ENCODE data around the gene PHF12.
A peak's percentile ranks its signal among the peaks of the same experiment; 100 is the strongest.

The PHF12 gene

DNA sequence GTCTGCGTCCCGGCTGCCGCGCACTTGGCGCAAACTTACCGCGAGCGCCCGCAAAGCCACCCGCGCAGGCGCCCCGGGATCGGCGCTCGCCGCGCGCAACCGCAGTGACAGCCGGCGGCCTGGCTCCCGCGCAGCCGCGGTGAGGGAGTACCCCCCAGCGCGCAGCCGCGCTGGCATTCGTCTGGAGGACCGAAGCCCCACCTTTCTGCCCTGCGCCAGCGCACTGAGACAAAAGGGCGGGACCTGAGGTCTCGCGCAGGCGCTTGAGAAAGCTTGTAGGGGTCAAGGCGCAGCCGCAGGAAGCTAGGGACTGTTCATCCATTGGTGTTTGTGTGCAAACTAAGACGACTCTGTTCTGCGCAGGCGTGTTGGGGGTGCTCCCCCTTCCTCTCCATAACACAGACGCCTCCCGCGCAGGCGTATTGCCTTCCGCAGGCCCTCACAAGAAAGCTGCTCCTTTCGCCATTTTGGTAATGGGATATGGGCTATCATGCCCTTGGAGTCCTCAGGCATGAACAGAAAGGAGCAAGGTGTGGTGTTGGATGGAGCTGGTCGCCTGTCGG lies at the start of gene PHF12:
PHF12 (minus strand) TSS at position 91 of the 563 bp plus-strand sequence. CDS start 558 bp downstream, outside the sequence.
- peak; percentile 100 for DNase-seq

DNA sequence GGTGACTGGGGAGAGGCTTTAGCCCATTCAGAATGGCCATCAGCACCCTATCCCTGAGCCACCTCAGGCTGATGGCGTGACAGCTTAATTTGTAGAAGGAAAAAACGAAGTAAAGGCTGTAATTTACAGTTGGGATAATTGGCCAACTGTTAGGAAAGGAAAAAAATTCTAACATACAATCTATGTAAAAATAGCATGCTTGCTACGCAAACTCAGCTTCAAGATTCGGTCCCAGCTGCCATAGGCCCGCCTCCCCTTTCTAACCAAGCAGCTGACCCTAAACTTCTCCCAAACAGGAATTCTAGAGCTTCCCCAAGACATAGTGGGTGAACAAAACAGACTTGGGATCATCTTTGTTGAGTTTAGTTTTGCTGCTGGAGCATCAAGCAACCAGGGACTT lies 49.7 kb upstream of the PHF12 start:
- DNase-seq, result no peak

GRCh38 chr17:28999206-28999605 lies 47.9 kb upstream of the PHF12 start:
- DNase-seq, result no peak

DNA sequence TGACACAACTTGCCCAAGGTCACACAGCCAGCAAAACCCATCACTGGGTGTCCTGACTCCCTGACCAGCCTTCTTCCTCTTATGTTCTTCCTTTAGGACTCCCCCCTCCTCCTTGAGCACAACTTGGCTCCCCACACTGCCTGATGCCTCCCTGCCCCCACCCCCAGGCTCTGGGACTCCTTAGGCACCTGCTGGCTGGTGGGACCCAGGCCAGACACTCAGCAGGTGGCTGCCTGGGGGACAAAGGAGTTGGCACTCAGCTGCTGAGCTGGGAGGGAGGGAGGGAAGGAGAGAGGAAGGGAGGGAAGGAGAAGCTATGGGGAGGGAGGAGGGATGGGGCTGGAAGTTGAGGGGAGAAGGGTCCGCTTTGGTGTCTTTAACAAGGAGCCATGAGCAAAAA lies 46.5 kb upstream of the PHF12 start:
- no peak for DNase-seq

DNA sequence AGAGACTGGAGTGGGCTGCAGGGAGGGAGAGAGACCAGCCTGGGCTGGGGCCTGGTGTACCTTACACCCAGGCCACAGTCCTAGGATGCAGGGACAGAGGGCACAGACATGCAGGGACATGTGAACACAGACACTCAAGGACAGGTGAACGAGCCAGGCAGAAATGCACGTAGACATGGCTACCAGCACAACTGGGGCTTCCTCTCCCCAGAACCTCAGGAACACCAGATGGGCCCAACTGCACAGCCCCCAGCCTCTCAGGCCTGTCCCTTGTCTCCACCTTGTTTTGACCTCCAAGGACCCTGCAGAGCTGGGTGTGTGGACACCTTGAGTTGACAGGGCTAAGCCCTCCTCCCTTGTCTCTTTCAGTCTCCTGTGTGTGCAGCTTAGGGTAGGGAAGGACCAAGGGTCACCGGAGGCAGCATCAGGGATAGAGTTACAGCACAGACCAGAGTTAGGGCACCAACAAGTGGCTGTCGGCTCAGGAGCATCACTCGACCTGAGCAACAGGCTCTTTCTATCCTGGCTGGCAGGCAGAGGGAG lies 45.3 kb upstream of the PHF12 start:
- no peak for DNase-seq

- DNase-seq, result no peak
Measured at GRCh38 chr17:28993645-28994426, 42.5 kb upstream of the PHF12 start.

DNA sequence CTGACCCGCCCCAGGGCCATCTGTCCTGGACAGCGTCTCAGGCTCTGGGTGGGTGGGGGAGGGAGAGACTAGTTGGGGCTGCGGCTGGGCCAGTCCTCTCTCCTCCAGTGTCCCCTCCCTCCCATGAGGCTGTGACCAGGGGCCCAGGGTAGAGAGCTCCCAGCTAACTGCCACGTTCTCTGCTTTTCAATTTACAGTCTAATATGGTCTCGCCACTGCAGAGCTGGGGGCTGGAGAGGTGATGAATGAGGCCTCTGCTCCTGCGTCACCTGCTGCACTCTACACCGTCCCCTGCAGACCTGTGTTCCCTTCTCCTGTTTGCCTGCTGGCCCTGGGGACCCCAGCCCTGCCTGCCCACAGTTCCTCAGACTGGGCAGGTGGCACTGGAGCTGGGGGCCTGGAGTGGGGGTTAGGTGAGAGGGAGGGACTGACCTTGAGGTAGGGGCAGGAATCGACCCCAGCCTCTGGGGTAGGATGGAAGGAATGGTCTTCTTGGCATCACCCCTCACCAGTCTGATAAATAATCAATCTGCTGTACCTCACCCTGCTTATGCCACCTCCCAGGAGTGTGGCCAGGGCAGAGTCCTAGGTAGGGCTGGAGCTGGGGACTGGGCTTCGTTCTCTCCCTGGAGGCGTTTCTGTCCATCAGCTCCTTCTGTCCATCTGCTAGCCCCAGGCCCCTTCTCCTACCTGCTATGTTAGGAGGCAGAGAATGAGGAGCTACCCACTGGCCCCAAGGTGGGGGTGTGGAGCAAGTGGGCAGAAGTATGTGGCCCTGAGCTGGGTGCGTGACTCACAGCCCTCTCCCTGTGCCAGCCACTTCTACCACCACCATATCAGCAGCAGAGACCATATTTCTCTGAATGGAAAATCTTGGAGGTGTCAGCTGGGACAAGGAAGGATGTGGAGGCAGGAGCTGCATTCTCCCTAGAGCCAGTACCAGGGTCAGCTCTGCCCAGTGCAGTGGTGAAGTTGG lies 41.6 kb upstream of the PHF12 start:
- DNase-seq, result no peak

DNA sequence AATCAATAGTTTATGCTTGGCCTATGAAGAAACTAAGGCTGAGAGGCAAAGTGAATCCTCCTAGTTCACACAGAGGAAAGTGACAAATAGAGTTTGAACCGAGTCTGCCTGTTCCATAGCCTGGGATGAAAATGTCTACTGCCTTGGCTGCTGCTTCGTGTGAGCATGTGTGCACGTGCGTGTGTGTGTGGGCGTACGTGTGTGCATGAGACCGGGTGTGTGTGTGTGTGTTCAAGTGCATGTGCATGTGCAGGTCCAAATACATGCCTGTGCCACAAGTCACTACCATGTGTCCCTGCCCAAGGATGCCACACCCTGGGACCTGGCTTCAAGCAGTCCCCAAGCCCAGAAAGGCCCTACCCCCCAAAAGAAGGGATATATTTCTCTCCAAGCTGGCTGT lies 40.9 kb upstream of the PHF12 start:
- no peak for DNase-seq

- DNase-seq, result no peak
Measured at GRCh38 chr17:28991779-28992178, 40.5 kb upstream of the PHF12 start.

- no peak for DNase-seq
Measured at GRCh38 chr17:28989028-28989427, 37.7 kb upstream of the PHF12 start.

- no peak for DNase-seq
Measured at GRCh38 chr17:28988475-28988874, 37.2 kb upstream of the PHF12 start.

- DNase-seq, result no peak
Measured at GRCh38 chr17:28986714-28987655, 35.7 kb upstream of the PHF12 start.

DNA sequence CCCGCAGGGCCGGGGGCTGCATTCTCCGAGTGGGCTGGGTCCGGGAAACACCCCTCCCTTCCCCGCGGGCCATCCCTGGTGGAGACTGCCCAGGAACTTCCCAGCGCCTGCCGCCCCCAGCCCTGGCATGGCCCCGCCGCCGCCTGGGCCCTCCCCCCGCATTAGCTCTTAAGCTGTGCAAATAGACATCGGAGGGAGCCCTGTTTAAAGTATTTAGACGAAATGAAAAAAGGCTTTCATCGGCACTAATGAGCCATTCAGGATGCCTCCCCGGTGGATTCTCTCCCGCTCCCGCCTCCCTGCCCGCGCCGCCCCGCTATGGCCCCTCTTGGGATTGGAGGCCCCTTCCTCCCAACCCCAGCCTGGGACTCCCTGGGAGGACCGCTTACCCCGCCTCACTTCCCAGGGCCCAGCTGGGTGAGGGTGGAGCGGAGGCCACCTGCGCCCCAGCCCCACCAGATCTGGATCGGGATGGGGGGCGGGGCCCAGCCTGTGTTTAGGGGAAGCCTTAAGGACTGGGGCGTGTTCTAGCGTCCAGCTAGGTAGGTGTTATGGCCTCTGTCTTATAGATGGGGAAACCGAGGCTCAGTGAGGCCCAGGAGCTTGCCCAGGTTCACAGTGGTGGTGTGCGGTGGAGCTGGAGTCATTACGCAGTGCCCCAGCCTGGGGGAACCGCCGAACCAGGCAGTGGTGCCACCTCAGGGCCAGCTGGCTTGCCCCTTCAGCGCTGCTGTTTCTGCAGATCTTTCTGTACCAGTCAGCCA lies 34.8 kb upstream of the PHF12 start:
- DNase-seq, result no peak

DNA sequence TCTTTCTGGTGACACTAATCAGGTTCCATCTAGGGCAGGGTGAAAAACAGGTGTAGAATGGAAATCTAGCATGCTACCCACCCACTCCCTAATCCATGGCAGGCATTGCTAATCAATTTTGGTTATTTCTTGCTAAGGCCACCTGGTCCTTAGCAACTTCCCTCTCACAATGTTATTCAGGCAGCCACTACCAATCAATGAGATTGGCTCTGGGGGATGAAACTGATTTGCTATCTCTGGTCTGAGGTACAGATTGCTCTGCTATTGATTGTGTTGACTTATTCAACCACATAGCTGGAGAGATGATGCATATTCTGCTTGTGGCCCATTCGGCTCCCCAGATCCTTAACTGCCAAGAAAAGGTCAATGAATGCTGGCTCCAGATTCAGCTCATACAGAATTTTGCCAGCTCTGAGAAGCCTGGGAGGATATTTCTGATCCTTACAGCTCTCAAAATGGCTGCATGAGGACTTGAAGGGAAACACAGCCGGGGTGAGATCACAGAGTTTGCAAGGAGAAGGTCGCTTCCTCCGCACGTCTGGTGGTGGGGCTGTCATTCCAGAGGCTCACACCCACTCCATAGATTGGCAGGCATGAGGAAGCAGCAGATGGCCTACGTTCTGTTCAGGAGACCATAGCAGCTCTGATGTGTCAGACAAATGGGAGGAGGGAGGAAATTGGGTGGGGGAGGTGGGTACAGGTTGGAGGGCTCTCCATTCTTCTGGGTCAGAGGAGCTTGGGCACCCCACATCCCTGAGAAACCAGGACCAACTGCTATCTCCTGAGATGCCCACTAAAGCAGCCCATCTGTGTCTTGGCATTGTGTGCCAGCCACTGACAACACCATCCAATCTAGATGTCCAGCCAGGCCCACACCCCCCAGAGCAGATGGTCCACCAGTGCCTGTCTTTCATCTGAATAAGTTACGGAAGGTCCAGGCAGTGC lies 32.2 kb upstream of the PHF12 start:
- no peak for DNase-seq

- DNase-seq, result peak; percentile 52
Measured at GRCh38 chr17:28982131-28982793, 30.9 kb upstream of the PHF12 start.

DNA sequence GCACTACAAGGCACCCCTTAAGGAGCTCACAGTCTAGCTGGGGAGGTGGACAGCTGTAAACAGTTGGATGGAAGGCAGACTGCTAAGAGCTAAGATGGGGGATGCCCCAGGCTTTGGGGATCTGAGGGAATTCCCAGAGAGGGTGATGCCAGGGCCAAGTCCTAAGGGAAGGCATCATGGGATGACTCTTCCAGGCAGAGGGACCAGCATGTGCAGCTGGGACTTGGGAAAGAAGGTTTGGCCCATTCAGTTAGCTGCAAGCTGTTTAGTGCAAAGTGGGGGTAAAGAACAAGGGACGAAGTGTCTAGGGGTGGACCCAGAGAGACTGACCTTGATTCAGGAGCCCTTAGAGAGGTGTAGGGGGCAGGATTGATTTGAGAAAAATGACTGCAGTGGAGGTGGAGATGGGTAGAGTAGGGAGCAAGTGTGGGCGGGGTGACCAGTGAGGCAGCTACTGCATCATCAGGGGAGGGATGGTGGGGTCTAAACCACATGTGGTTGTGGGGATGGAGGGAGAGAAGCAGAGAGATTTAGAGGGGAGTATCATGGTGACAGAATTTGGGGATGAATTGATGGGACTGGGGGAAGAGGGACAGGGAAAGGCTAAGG lies 27.1 kb upstream of the PHF12 start:
- DNase-seq, result no peak

DNA sequence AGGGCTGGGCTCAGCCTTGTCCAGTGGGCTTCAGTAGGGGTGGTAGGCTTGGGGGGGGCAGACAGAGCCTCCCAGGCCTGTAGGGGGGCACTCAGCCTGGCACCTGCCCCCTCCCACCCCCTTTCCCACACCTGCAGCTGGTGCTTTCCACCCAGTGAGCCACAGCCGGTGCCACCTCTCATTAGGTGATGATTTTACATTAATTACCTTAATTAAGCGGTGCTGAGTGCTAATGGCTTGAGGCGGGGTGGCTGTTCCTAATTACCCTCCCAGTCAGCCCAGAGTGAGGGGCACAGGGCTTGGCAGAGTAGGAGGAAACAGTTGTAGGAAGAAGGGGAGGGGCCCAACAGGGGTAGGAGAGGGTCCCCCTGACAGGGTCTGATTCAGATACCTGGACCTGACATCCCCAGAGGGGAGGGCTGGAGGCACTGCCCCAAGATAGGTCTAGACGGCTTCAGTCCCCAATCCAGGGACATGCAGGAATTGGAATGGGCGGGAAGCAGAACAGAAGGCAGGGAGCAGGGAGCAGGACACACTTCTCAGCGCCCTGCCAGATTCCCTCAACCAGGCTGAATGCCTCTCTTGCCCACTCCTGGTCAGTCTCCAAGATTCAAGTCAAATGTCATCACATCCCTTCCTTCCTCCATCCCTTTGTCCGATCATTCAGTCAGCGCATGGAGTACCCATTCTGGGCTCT lies 26.5 kb upstream of the PHF12 start:
- no peak for DNase-seq

GRCh38 chr17:28975646-28976045 lies 24.3 kb upstream of the PHF12 start:
- no peak for DNase-seq
